Measurements from ENCODE around the gene MAP3K3.

Gene MAP3K3

DNA sequence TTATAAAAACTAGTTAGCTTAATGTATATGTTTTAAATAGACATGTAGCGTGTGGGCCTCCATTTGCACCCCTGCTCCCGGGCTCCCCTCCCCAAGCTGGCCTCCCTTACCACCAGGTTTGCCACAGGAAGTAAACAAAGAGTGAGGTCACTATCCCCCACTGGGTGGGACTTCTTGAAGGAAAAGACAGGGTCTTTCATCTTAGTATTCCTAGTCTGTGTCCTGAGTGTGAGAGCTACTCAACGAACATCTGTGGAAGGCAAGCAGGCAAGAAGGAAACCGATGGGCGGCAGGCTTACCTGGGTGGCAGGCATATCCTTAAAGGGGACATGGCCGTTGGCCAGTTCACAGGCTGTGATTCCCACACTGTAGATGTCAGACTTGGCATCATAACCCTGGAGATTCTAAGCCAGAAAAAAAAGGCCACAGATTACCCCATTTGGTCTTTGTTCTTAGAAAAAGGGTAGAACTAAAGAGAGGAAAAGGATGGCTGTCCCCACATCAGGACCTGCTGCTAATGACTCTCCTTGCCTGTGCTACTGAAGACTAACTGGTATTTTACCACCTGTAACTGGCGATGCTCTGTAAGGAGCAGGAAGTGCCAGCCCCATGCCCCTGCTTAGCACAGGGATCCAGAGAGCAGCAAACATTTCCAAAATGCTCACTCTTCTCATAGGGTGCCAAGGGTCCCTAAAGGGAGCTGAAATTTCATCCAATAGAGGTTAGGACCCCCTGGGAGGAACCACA, 84.3 kb downstream of the MAP3K3 start:
- peaks cover 11 to 62% (median 39%) of the 10 kb centered on the region in 4 experiments for H3K36me3 ChIP-seq (ENCODE audit: control insufficient read depth in 4 of 4, insufficient read depth in 4 of 4, low read length in 3 of 4)
- no peaks in the 10 kb centered on the region for H3K9me3 ChIP-seq (ENCODE audit: control extremely low read depth in 1 of 5, control insufficient read depth in 4 of 5, insufficient read depth in 2 of 5, low read depth in 1 of 5, low read length in 4 of 5)
- no peak for DNase-seq

GRCh38 chr17:63707151-63707550, 84.9 kb downstream of the MAP3K3 start:
- Histone ChIP-seq H3K27ac (ENCODE audit: insufficient read depth in 1 of 2, low read depth in 1 of 2, low read length in 2 of 2, poor library complexity in 1 of 2, severe bottlenecking in 2 of 2) (no peak overlapping the region), H3K9me3 (ENCODE audit: control extremely low read depth in 1 of 5, control insufficient read depth in 4 of 5, insufficient read depth in 2 of 5, low read depth in 1 of 5, low read length in 4 of 5) (no peaks in the 10 kb centered on the region), H3K4me3 (ENCODE audit: control insufficient read depth in 1 of 7, extremely low read depth in 1 of 7, insufficient read depth in 4 of 7, low read depth in 2 of 7, low read length in 6 of 7) (no peak overlapping the region), H3K4me1 (ENCODE audit: control extremely low read depth in 1 of 4, control insufficient read depth in 4 of 4, insufficient read depth in 4 of 4, low read length in 3 of 4) (peaks cover 7 to 41% (median 29%) of the 10 kb centered on the region in 4 experiments), H3K36me3 (ENCODE audit: control insufficient read depth in 4 of 4, insufficient read depth in 4 of 4, low read length in 3 of 4) (peaks cover 11 to 66% (median 42%) of the 10 kb centered on the region in 4 experiments), H3K27me3 (replicated peaks in 2 of 5; ENCODE audit: control insufficient read depth in 4 of 5, insufficient read depth in 5 of 5, low read length in 4 of 5) (no peaks in the 10 kb centered on the region)
- ChIA-PET CTCF (interaction anchor here (1.4 to 10.4 kb wide), 3 partner anchors 11 to 85 kb away, joined by 4 to 111 read pairs (median 5); partner anchors contain the start of gene MAP3K3), POLR2A (interaction anchor here (0.8 to 1.2 kb wide), 2 partner anchors 11 to 89 kb away, joined by 3 to 4 read pairs; no protein-coding TSS in a partner anchor)
- 100% methylated on average over 6 of the region's 11 CpGs for WGBS (ENCODE audit: insufficient coverage)
- no peak for DNase-seq

More for the DNA sequence above, 84.3 kb downstream of the MAP3K3 start:
- WGBS (ENCODE audit: insufficient coverage) = 90% methylated on average over 5 of the region's 7 CpGs
- peaks cover 7 to 47% (median 34%) of the 10 kb centered on the region in 4 experiments for H3K4me1 ChIP-seq (ENCODE audit: control extremely low read depth in 1 of 4, control insufficient read depth in 4 of 4, insufficient read depth in 4 of 4, low read length in 3 of 4)
- POLR2A ChIA-PET = interaction anchor here (0.8 to 1.2 kb wide), 2 partner anchors 12 to 90 kb away, joined by 3 to 4 read pairs; no protein-coding TSS in a partner anchor
- H3K27ac ChIP-seq (ENCODE audit: insufficient read depth in 1 of 2, low read depth in 1 of 2, low read length in 2 of 2, poor library complexity in 1 of 2, severe bottlenecking in 2 of 2) = no peak overlapping the region
- no peaks in the 10 kb centered on the region for H3K27me3 ChIP-seq (replicated peaks in 2 of 5; ENCODE audit: control insufficient read depth in 4 of 5, insufficient read depth in 5 of 5, low read length in 4 of 5)
- CTCF ChIA-PET = interaction anchor here (0.8 to 10.4 kb wide), 4 partner anchors 11 to 85 kb away, joined by 3 to 111 read pairs (median 4); partner anchors contain the start of gene MAP3K3
- peak overlapping the region in 2 of 7 experiments; percentile 2 to 28 for H3K4me3 ChIP-seq (ENCODE audit: control insufficient read depth in 1 of 7, extremely low read depth in 1 of 7, insufficient read depth in 4 of 7, low read depth in 2 of 7, low read length in 6 of 7)

- Histone ChIP-seq H3K9me3 (ENCODE audit: control extremely low read depth in 1 of 5, control insufficient read depth in 4 of 5, insufficient read depth in 2 of 5, low read depth in 1 of 5, low read length in 4 of 5) (no peaks in the 10 kb centered on the region), H3K27me3 (replicated peaks in 2 of 5; ENCODE audit: control insufficient read depth in 4 of 5, insufficient read depth in 5 of 5, low read length in 4 of 5) (no peaks in the 10 kb centered on the region), H3K36me3 (ENCODE audit: control insufficient read depth in 4 of 4, insufficient read depth in 4 of 4, low read length in 3 of 4) (peaks cover 15 to 63% (median 38%) of the 10 kb centered on the region in 4 experiments), H3K4me1 (ENCODE audit: control extremely low read depth in 1 of 4, control insufficient read depth in 4 of 4, insufficient read depth in 4 of 4, low read length in 3 of 4) (peaks cover 4 to 24% (median 18%) of the 10 kb centered on the region in 4 experiments), H3K27ac (ENCODE audit: insufficient read depth in 1 of 2, low read depth in 1 of 2, low read length in 2 of 2, poor library complexity in 1 of 2, severe bottlenecking in 2 of 2) (no peak overlapping the region), H3K4me3 (ENCODE audit: control insufficient read depth in 1 of 7, extremely low read depth in 1 of 7, insufficient read depth in 4 of 7, low read depth in 2 of 7, low read length in 6 of 7) (no peak overlapping the region)
- POLR2A ChIA-PET = interaction anchor here (0.6 to 2.3 kb wide), 2 partner anchors 9 to 12 kb away, joined by 3 to 14 read pairs; partner anchors contain the start of gene LIMD2
- 100% methylated on average over 4 of the region's 6 CpGs for WGBS (ENCODE audit: insufficient coverage)
- CTCF ChIA-PET = interaction anchor here (1.0 to 10.4 kb wide), 9 partner anchors 10 to 67 kb away, joined by 3 to 111 read pairs (median 4); no protein-coding TSS in a partner anchor
- no peak for DNase-seq
These were observed 86.9 kb downstream of the MAP3K3 start for GRCh38 chr17:63709110-63709509.

GRCh38 chr17:63714550-63715277, 92.5 kb downstream of the MAP3K3 start:
- Histone ChIP-seq H3K4me1 (ENCODE audit: control extremely low read depth in 1 of 4, control insufficient read depth in 4 of 4, insufficient read depth in 4 of 4, low read length in 3 of 4) (no peaks in the 10 kb centered on the region), H3K9me3 (ENCODE audit: control extremely low read depth in 1 of 5, control insufficient read depth in 4 of 5, insufficient read depth in 2 of 5, low read depth in 1 of 5, low read length in 4 of 5) (no peaks in the 10 kb centered on the region), H3K27me3 (replicated peaks in 2 of 5; ENCODE audit: control insufficient read depth in 4 of 5, insufficient read depth in 5 of 5, low read length in 4 of 5) (no peaks in the 10 kb centered on the region), H3K4me3 (ENCODE audit: control insufficient read depth in 1 of 7, extremely low read depth in 1 of 7, insufficient read depth in 4 of 7, low read depth in 2 of 7, low read length in 6 of 7) (no peak overlapping the region), H3K36me3 (ENCODE audit: control insufficient read depth in 4 of 4, insufficient read depth in 4 of 4, low read length in 3 of 4) (peaks cover 21 to 61% (median 41%) of the 10 kb centered on the region in 4 experiments), H3K27ac (ENCODE audit: insufficient read depth in 1 of 2, low read depth in 1 of 2, low read length in 2 of 2, poor library complexity in 1 of 2, severe bottlenecking in 2 of 2) (no peak overlapping the region)
- ChIA-PET POLR2A (no interaction called here), CTCF (interaction anchor here (0.8 to 10.4 kb wide), 7 partner anchors 10 to 171 kb away, joined by 3 to 111 read pairs (median 3); no protein-coding TSS in a partner anchor)
- DNase-seq = no peak
- 96% methylated on average over 9 of the region's 10 CpGs for WGBS (ENCODE audit: insufficient coverage)

DNA sequence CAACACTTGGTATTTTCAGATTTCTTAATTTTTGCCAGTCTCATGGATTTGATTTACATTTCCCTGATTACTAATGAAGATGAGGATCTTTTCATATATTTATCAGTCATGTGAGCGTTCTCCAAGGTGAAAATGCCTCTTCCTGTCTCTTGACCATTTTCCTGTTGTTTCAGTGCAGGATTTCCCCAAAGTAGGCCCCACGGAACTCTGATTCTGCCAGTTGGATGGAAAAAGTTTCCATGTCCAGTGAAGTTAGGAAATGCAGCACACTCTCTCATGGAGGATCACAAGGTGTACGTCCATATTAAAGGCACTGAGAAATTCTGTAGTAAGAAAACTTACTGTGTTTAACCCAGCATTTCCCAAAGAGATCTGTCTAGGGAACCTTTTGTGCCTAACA, 94.2 kb downstream of the MAP3K3 start:
- no peaks in the 10 kb centered on the region for H3K4me1 ChIP-seq (ENCODE audit: control extremely low read depth in 1 of 4, control insufficient read depth in 4 of 4, insufficient read depth in 4 of 4, low read length in 3 of 4)
- H3K36me3 ChIP-seq (ENCODE audit: control insufficient read depth in 4 of 4, insufficient read depth in 4 of 4, low read length in 3 of 4) = peaks cover 15 to 49% (median 31%) of the 10 kb centered on the region in 4 experiments
- DNase-seq = no peak
- WGBS (ENCODE audit: insufficient coverage) = 100% methylated on average over 2 of the region's 3 CpGs
- H3K4me3 ChIP-seq (ENCODE audit: control insufficient read depth in 1 of 7, extremely low read depth in 1 of 7, insufficient read depth in 4 of 7, low read depth in 2 of 7, low read length in 6 of 7) = no peak overlapping the region
- CTCF ChIA-PET = interaction anchor here (1.8 kb wide), 1 partner anchor 16 kb away, joined by 4 read pairs; the partner anchor contains the start of gene LIMD2
- H3K27me3 ChIP-seq (replicated peaks in 2 of 5; ENCODE audit: control insufficient read depth in 4 of 5, insufficient read depth in 5 of 5, low read length in 4 of 5) = no peaks in the 10 kb centered on the region
- POLR2A ChIA-PET = no interaction called here
- no peaks in the 10 kb centered on the region for H3K9me3 ChIP-seq (ENCODE audit: control extremely low read depth in 1 of 5, control insufficient read depth in 4 of 5, insufficient read depth in 2 of 5, low read depth in 1 of 5, low read length in 4 of 5)
- H3K27ac ChIP-seq (ENCODE audit: insufficient read depth in 1 of 2, low read depth in 1 of 2, low read length in 2 of 2, poor library complexity in 1 of 2, severe bottlenecking in 2 of 2) = no peak overlapping the region

DNA sequence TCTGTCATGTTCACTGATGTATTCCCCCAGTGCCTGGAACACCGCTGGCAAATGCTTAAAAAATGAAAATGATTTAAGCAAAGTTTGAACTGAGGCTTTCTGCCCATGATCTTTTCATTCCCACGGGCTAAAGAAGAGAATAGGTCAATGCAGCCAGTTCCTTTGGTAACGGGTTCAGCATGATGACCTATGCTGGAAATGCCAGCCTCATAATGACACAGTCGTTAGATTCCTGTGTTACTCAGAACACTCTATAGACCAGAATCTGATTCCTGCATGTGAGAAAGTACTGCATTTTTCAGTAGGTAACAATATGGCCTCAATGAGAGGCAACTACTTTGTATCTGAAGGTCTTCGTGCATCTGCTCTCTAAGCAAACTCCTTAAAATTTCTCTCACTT, 96.8 kb downstream of the MAP3K3 start:
- H3K36me3 ChIP-seq (ENCODE audit: control insufficient read depth in 4 of 4, insufficient read depth in 4 of 4, low read length in 3 of 4) = peaks cover 12 to 37% (median 25%) of the 10 kb centered on the region in 4 experiments
- no peaks in the 10 kb centered on the region for H3K9me3 ChIP-seq (ENCODE audit: control extremely low read depth in 1 of 5, control insufficient read depth in 4 of 5, insufficient read depth in 2 of 5, low read depth in 1 of 5, low read length in 4 of 5)
- H3K27ac ChIP-seq (ENCODE audit: insufficient read depth in 1 of 2, low read depth in 1 of 2, low read length in 2 of 2, poor library complexity in 1 of 2, severe bottlenecking in 2 of 2) = no peak overlapping the region
- no peaks in the 10 kb centered on the region for H3K27me3 ChIP-seq (replicated peaks in 2 of 5; ENCODE audit: control insufficient read depth in 4 of 5, insufficient read depth in 5 of 5, low read length in 4 of 5)
- WGBS (ENCODE audit: insufficient coverage) = 100% methylated on average over 5 of the region's 5 CpGs
- H3K4me1 ChIP-seq (ENCODE audit: control extremely low read depth in 1 of 4, control insufficient read depth in 4 of 4, insufficient read depth in 4 of 4, low read length in 3 of 4) = no peaks in the 10 kb centered on the region
- ChIA-PET CTCF (interaction anchor here (1.8 kb wide), 1 partner anchor 9 kb away, joined by 4 read pairs; no protein-coding TSS in a partner anchor), POLR2A (no interaction called here)
- DNase-seq = no peak
- H3K4me3 ChIP-seq (ENCODE audit: control insufficient read depth in 1 of 7, extremely low read depth in 1 of 7, insufficient read depth in 4 of 7, low read depth in 2 of 7, low read length in 6 of 7) = no peak overlapping the region

Data from common myeloid progenitor, CD34-positive (primary cell).